HepG2 (cell line): ENCODE data around the gene HIPK2. TPM values are rescaled to one million over a fixed set of nuclear protein-coding genes. Genes with fewer than 3 reads are reported as not detected.

ENCODE experiments used
- AHDC1 ChIP-seq: sonication (generic); formaldehyde crosslinking; IDR thresholded peaks from 2 replicates; pipeline ENCODE4 v1.5.1; 2020; ENCODE audit warnings: mild to moderate bottlenecking, missing genetic modification reagents, borderline replicate concordance
- GZF1 ChIP-seq: sonication (generic); formaldehyde crosslinking; IDR thresholded peaks from 2 replicates; pipeline ENCODE4 v1.5.1; 2020; ENCODE audit warnings: mild to moderate bottlenecking, missing genetic modification reagents
- MTA3 ChIP-seq: sonication (generic); formaldehyde crosslinking; IDR thresholded peaks from 2 replicates; pipeline ENCODE4 v1.4.0; 2020; ENCODE audit warnings: missing genetic modification reagents
- NFYB ChIP-seq: sonication (generic); formaldehyde crosslinking; IDR thresholded peaks from 2 replicates; pipeline ENCODE4 v1.4.0; 2020; ENCODE audit warnings: missing genetic modification reagents
- NR3C1 ChIP-seq: sonication (generic); formaldehyde crosslinking; IDR thresholded peaks from 2 replicates; pipeline ENCODE4 v1.4.0; 2020; ENCODE audit warnings: missing genetic modification reagents
- PRMT3 ChIP-seq: sonication (generic); formaldehyde crosslinking; IDR thresholded peaks from 2 replicates; pipeline ENCODE4 v1.8.1; 2022; ENCODE audit warnings: low read depth, mild to moderate bottlenecking, moderate library complexity, missing genetic modification reagents, borderline replicate concordance
- ZBTB49 ChIP-seq: sonication (generic); formaldehyde crosslinking; IDR thresholded peaks from 2 replicates; pipeline ENCODE4 v1.4.0; 2020; ENCODE audit warnings: missing genetic modification reagents, borderline replicate concordance
- ZNF737 ChIP-seq: sonication (generic); formaldehyde crosslinking; IDR thresholded peaks from 2 replicates; pipeline ENCODE4 v1.5.0; 2020; ENCODE audit warnings: missing genetic modification reagents, mild to moderate bottlenecking, borderline replicate concordance
- polyA plus RNA-seq, 8 experiments: library from polyadenylated mRNA; depleted of rRNA in 3 of 8; stranded (reverse) in 7 of 8; unstranded in 1 of 8; fragments of >200 nt; fragmentation: Illumina TruSeq in 4 of 8; extraction: Trizol in 4 of 8; gene quantifications; 2 replicates each; pipeline versions ENCODE4 v1.2.1 to v1.2.3, GENCODE V29; 2011 to 2016; ENCODE audit warnings: low read depth in 4 of 8, missing spikeins in 1 of 8, mixed read lengths in 1 of 8; ENCODE audit not compliant: insufficient read depth in 1 of 8
- total RNA-seq, 5 experiments: library from RNA; depleted of rRNA; stranded (reverse); fragments of >200 nt; fragmentation: Illumina TruSeq; extraction: Trizol; gene quantifications; 2 replicates each; pipeline ENCODE4 v1.2.3, GENCODE V29; 2016; ENCODE audit warnings: low read depth in 1 of 5
- TF ChIP-seq, protein P1 (sequence below): sonication (generic); formaldehyde crosslinking; IDR thresholded peaks from 2 replicates; pipeline ENCODE4 v1.4.0; 2020; ENCODE audit warnings: mild to moderate bottlenecking, missing genetic modification reagents
- TF ChIP-seq, protein P2 (sequence below): sonication (generic); formaldehyde crosslinking; IDR thresholded peaks from 2 replicates; pipeline ENCODE4 v1.4.0; 2020; ENCODE audit warnings: missing genetic modification reagents, borderline replicate concordance
- TF ChIP-seq, protein P3 (sequence below): sonication (generic); formaldehyde crosslinking; IDR thresholded peaks from 2 replicates; pipeline ENCODE4 v1.4.0; 2020; ENCODE audit warnings: missing genetic modification reagents, borderline replicate concordance

Gene HIPK2
- total and polyA plus RNA-seq, 2 of the 13 experiments (the other 11 are each of a cell fraction or from before 2014, with no cell fraction given), result 14.4 to 20.2 TPM

DNA sequence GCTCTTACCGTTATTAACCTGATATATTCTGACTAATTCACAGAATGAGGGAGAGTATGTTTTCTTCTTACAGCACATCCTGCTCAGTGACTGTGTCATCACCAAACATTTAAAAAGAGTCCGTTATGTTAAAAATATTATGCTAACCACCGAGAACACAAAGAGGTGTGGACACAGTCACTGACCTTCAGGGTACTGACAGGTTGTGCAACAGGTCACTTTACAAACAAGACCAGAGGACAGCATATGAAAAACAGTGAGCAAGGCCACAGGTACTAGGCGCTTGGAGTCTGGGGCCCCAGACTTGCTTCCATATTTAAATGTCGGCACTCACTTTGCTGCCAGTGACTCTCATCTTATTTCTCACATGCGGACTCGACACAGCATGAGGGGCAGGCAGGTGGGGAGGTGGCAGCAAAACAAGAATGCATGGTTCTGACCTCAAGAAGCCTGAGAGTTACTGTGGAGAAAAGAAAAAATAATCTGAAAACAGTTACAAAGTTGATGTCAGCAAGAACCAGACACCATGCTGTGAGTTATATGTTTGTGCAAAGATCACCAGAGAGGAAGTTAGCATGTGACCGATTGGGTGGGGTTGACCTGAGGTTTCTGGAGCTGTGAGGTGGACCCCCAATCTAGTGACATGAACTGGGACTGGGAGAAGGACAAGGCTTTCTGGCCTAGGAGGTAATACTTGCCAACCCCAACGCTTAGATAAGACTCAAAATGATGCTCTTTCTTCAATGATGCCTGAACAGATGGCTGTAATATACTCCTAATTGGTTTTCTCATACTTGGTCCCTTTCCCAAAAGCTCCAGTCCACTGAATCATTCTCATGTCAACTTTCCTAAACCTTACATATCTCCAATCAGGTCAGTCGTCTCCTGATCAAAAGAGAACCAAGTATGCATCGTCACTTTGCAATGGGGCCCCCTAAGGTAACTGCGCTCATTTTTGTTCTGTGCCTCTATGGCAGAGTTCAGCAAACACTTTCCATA is 102.4 kb downstream of the HIPK2 start (continued):
- TF ChIP-seq ZNF737 (CRISPR knock-in tag) (no peak), ZBTB49 (CRISPR knock-in tag) (no peak), NFYB (CRISPR knock-in tag) (no peak), PRMT3 (CRISPR knock-in tag) (no peak; the same call in 1 of the 2 replicates), MTA3 (no peak), NR3C1 (CRISPR knock-in tag) (no peak), AHDC1 (CRISPR knock-in tag) (peak; percentile 96), GZF1 (CRISPR knock-in tag) (no peak)
- TF ChIP-seq, protein P1, sequence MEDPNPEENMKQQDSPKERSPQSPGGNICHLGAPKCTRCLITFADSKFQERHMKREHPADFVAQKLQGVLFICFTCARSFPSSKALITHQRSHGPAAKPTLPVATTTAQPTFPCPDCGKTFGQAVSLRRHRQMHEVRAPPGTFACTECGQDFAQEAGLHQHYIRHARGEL, result no peak
- TF ChIP-seq, protein P2, sequence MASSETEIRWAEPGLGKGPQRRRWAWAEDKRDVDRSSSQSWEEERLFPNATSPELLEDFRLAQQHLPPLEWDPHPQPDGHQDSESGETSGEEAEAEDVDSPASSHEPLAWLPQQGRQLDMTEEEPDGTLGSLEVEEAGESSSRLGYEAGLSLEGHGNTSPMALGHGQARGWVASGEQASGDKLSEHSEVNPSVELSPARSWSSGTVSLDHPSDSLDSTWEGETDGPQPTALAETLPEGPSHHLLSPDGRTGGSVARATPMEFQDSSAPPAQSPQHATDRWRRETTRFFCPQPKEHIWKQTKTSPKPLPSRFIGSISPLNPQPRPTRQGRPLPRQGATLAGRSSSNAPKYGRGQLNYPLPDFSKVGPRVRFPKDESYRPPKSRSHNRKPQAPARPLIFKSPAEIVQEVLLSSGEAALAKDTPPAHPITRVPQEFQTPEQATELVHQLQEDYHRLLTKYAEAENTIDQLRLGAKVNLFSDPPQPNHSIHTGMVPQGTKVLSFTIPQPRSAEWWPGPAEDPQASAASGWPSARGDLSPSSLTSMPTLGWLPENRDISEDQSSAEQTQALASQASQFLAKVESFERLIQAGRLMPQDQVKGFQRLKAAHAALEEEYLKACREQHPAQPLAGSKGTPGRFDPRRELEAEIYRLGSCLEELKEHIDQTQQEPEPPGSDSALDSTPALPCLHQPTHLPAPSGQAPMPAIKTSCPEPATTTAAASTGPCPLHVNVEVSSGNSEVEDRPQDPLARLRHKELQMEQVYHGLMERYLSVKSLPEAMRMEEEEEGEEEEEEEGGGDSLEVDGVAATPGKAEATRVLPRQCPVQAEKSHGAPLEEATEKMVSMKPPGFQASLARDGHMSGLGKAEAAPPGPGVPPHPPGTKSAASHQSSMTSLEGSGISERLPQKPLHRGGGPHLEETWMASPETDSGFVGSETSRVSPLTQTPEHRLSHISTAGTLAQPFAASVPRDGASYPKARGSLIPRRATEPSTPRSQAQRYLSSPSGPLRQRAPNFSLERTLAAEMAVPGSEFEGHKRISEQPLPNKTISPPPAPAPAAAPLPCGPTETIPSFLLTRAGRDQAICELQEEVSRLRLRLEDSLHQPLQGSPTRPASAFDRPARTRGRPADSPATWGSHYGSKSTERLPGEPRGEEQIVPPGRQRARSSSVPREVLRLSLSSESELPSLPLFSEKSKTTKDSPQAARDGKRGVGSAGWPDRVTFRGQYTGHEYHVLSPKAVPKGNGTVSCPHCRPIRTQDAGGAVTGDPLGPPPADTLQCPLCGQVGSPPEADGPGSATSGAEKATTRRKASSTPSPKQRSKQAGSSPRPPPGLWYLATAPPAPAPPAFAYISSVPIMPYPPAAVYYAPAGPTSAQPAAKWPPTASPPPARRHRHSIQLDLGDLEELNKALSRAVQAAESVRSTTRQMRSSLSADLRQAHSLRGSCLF (CRISPR knock-in tag), result no peak
- TF ChIP-seq, protein P3, sequence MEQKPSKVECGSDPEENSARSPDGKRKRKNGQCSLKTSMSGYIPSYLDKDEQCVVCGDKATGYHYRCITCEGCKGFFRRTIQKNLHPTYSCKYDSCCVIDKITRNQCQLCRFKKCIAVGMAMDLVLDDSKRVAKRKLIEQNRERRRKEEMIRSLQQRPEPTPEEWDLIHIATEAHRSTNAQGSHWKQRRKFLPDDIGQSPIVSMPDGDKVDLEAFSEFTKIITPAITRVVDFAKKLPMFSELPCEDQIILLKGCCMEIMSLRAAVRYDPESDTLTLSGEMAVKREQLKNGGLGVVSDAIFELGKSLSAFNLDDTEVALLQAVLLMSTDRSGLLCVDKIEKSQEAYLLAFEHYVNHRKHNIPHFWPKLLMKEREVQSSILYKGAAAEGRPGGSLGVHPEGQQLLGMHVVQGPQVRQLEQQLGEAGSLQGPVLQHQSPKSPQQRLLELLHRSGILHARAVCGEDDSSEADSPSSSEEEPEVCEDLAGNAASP (CRISPR knock-in tag), result peak; percentile 93
